ENCODE results near the gene COPRS.

DNA sequence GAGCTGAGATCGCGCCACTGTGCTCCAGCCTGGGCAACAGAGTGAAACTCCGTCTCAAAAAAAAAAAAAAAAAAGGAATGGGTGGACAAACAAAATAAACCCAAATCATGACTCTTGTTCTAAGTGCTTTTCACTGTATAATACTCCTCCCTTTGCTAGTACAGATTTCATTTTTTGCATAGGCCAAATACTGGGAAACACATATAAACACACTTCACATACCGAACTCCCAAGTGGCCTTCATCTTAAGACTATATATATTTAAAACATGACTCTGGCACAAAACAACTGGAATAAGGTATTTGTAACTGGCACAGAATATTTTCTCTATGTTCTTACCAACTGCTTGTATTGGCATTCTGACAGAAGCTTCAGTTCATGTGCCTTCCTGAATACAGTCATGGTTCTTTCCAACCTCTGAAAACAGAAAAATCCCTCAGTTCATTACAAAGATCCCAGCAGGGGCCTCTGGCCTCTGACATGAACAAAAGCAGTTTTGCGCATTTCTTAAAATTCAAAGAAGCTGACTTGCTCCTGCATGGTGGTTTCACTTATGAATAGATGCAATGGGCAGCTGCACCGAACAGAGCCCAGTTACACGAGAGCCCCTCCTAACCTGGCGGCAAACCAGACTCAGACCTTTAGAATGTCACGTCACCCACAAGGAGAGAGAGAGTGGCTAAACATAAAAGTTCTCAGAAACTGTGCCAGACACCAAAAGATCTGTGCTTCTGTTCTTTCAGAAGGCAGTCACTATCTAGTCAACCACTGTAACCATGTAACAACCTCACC lies 19.1 kb upstream of the COPRS start:
- TF ChIP-seq POLR2A (IDR thresholded peaks at IDR 0.05): no peak
- TF ChIP-seq, protein P1, sequence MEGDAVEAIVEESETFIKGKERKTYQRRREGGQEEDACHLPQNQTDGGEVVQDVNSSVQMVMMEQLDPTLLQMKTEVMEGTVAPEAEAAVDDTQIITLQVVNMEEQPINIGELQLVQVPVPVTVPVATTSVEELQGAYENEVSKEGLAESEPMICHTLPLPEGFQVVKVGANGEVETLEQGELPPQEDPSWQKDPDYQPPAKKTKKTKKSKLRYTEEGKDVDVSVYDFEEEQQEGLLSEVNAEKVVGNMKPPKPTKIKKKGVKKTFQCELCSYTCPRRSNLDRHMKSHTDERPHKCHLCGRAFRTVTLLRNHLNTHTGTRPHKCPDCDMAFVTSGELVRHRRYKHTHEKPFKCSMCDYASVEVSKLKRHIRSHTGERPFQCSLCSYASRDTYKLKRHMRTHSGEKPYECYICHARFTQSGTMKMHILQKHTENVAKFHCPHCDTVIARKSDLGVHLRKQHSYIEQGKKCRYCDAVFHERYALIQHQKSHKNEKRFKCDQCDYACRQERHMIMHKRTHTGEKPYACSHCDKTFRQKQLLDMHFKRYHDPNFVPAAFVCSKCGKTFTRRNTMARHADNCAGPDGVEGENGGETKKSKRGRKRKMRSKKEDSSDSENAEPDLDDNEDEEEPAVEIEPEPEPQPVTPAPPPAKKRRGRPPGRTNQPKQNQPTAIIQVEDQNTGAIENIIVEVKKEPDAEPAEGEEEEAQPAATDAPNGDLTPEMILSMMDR (IDR thresholded peaks at IDR 0.05): no peak
